ENCODE measurements around the gene OR1J1.

DNA sequence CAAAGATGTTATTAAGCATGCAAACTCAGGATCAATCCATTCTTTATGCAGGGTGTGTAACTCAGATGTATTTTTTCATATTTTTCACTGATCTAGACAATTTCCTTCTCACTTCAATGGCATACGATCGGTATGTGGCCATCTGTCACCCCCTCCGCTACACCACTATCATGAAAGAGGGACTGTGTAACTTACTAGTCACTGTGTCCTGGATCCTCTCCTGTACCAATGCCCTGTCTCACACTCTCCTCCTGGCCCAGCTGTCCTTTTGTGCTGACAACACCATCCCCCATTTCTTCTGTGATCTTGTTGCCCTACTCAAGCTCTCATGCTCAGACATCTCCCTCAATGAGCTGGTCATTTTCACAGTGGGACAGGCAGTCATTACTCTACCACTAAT lies 41.6 kb upstream of the OR1J1 start:
- no peak for TF ChIP-seq POLR2A (IDR thresholded peaks at IDR 0.05; ENCODE audit: low read length)
- TF ChIP-seq GATA1 (IDR thresholded peaks at IDR 0.05; ENCODE audit: low read depth, low read length), result no peak
